ENCODE results near the gene NELL1. TPM values are rescaled to one million over a fixed set of nuclear protein-coding genes. Genes with fewer than 3 reads are reported as not detected.

Gene NELL1
- total RNA-seq, 1 experiment from 2014 or later = 0.22 TPM

GRCh38 chr11:20835561-20835960, 166.2 kb downstream of the NELL1 start:
- H3K4me2 ChIP-seq (ENCODE audit: insufficient read depth, insufficient read length, low read length) = no peak overlapping the region
- no peaks in the 10 kb centered on the region for H3K27me3 ChIP-seq (ENCODE audit: insufficient read depth, low read length)
- no peak overlapping the region for H3K18ac ChIP-seq (ENCODE audit: insufficient read length, low read depth, low read length)
- H2BK5ac ChIP-seq (ENCODE audit: insufficient read length, low read length) = no peak overlapping the region
- H3K27ac Mint-ChIP-seq = no peak overlapping the region
- H3T11ph ChIP-seq (ENCODE audit: low read length) = no peak overlapping the region
- H3K79me1 ChIP-seq (ENCODE audit: insufficient read depth, low read depth, low read length, poor library complexity, severe bottlenecking) = no peaks in the 10 kb centered on the region
- no peak overlapping the region for H3K23ac ChIP-seq (ENCODE audit: insufficient read length, low read depth, low read length)
- no peak for DNase-seq
- H3K9me3 Mint-ChIP-seq = no peaks in the 10 kb centered on the region
- H3K23me2 ChIP-seq (ENCODE audit: insufficient read length, low read depth, low read length, poor library complexity, severe bottlenecking) = no peaks in the 10 kb centered on the region
- H3K14ac ChIP-seq (ENCODE audit: insufficient read depth, low read length) = no peak overlapping the region
- H3K9me3 ChIP-seq (ENCODE audit: control insufficient read depth, low read depth, low read length) = no peaks in the 10 kb centered on the region
- no peak overlapping the region for H2BK12ac ChIP-seq (ENCODE audit: insufficient read length, low read depth, low read length)
- TF ChIP-seq CTCF (conservative IDR thresholded peaks at IDR 0.05) = no peak
- no peaks in the 10 kb centered on the region for H3K79me2 ChIP-seq (ENCODE audit: insufficient read depth, low read length)
- no peak overlapping the region for H4K91ac ChIP-seq (ENCODE audit: insufficient read length, low read depth, low read length)
- H2BK15ac ChIP-seq (ENCODE audit: low read depth, low read length) = no peak overlapping the region
- H3K4me1 ChIP-seq (ENCODE audit: insufficient read depth, low read length) = peaks cover 3% of the 10 kb centered on the region; the same call in 1 of the 2 replicates
- WGBS (ENCODE audit: extremely low coverage, insufficient read length, low lambda C conversion rate) = no CpG with 5 or more reads among the region's 3 CpGs
- H2AK5ac ChIP-seq (ENCODE audit: insufficient read length, low read length) = no peak overlapping the region
- no peak overlapping the region for H3K4ac ChIP-seq (ENCODE audit: low read depth, low read length)
- no peak overlapping the region for H3K9ac ChIP-seq (ENCODE audit: extremely low read depth, insufficient read length, low read length)
- H3K56ac ChIP-seq (ENCODE audit: insufficient read length, low read depth, low read length) = no peak overlapping the region
- peaks cover 0 to 2% (median 0%) of the 10 kb centered on the region in 3 experiments; a peak in 1 of 7 replicates for H3K36me3 Mint-ChIP-seq (ENCODE audit: insufficient read depth in 1 of 3, low read depth in 3 of 3)
- H2BK20ac ChIP-seq (ENCODE audit: low read depth, low read length, poor library complexity, severe bottlenecking) = no peak overlapping the region
- H3K4me1 Mint-ChIP-seq = peaks cover 14 to 22% of the 10 kb centered on the region in 2 experiments
- no peak overlapping the region for H4K8ac ChIP-seq (replicated peaks; ENCODE audit: insufficient read length, low read depth, low read length)
- no peak overlapping the region for H2BK120ac ChIP-seq (ENCODE audit: low read depth, low read length, poor library complexity, severe bottlenecking)
- H3K4me3 Mint-ChIP-seq = no peak overlapping the region
- H2AFZ ChIP-seq (ENCODE audit: low read length) = no peak overlapping the region
- no peak overlapping the region for H3K27ac ChIP-seq (ENCODE audit: insufficient read length, low read depth, low read length)
- no peaks in the 10 kb centered on the region for H3K27me3 Mint-ChIP-seq (ENCODE audit: low read depth)
- no peaks in the 10 kb centered on the region for H4K20me1 ChIP-seq (ENCODE audit: control insufficient read depth, insufficient read depth, insufficient read length)
- no peak overlapping the region for H4K5ac ChIP-seq (ENCODE audit: insufficient read length, low read depth, low read length)

Data from H9 (cell line).